Measurements from ENCODE around the gene ZNF423. TPM values are rescaled to one million over a fixed set of nuclear protein-coding genes. Genes with fewer than 3 reads are reported as not detected.

Gene ZNF423
- total RNA-seq, 2 experiments from 2014 or later: not detected

- H3K36me3 Mint-ChIP-seq (ENCODE audit: low read depth): no peaks in the 10 kb centered on the region
- no peaks in the 10 kb centered on the region for H3K9me3 Mint-ChIP-seq (ENCODE audit: low read depth)
- intact Hi-C loops (cut with DNase I, micrococcal nuclease): loop anchor here in 1 of 2 experiments (2.0 kb wide), 1 partner anchor 63 kb away; no protein-coding TSS in a partner anchor
- peaks cover 12% of the 10 kb centered on the region for H3K4me1 Mint-ChIP-seq
- peak overlapping the region; percentile 88 for H3K27ac Mint-ChIP-seq
- peak; percentile 66 for DNase-seq
- H3K4me3 Mint-ChIP-seq: peak overlapping the region; percentile 71
- CTCF ChIA-PET: interaction anchor here (0.6 to 0.9 kb wide), 3 partner anchors 9 to 349 kb away, joined by 3 read pairs; no protein-coding TSS in a partner anchor
- ATAC-seq: peak; percentile 85
- no peaks in the 10 kb centered on the region for H3K27me3 Mint-ChIP-seq
- POLR2A ChIA-PET: interaction anchor here (0.6 kb wide), 1 partner anchor 108 kb away, joined by 3 read pairs; no protein-coding TSS in a partner anchor
Measured at GRCh38 chr16:49528060-49528865, 327.6 kb downstream of the ZNF423 start.

- H3K9me3 Mint-ChIP-seq (ENCODE audit: low read depth): no peaks in the 10 kb centered on the region
- ATAC-seq (no peak), DNase-seq (peak; percentile 16)
- peak overlapping the region; percentile 71 for H3K4me3 Mint-ChIP-seq
- H3K36me3 Mint-ChIP-seq (ENCODE audit: low read depth): no peaks in the 10 kb centered on the region
- ChIA-PET CTCF (interaction anchor here (0.7 to 0.9 kb wide), 2 partner anchors 8 to 88 kb away, joined by 3 read pairs; no protein-coding TSS in a partner anchor), POLR2A (interaction anchor here (0.6 kb wide), 1 partner anchor 108 kb away, joined by 3 read pairs; no protein-coding TSS in a partner anchor)
- intact Hi-C loops (cut with DNase I, micrococcal nuclease): loop anchor here in 1 of 2 experiments (2.0 kb wide), 1 partner anchor 63 kb away; no protein-coding TSS in a partner anchor
- H3K4me1 Mint-ChIP-seq: peaks cover 12% of the 10 kb centered on the region
- no peaks in the 10 kb centered on the region for H3K27me3 Mint-ChIP-seq
- peak overlapping the region; percentile 88 for H3K27ac Mint-ChIP-seq
Measured at GRCh38 chr16:49527611-49528010, 328.3 kb downstream of the ZNF423 start.

- Mint-ChIP-seq H3K9me3 (ENCODE audit: low read depth) (no peaks in the 10 kb centered on the region), H3K27me3 (no peaks in the 10 kb centered on the region), H3K4me1 (peaks cover 12% of the 10 kb centered on the region), H3K27ac (no peak overlapping the region), H3K4me3 (no peak overlapping the region), H3K36me3 (ENCODE audit: low read depth) (no peaks in the 10 kb centered on the region)
- ATAC-seq: no peak
- ChIA-PET POLR2A (no interaction called here), CTCF (no interaction called here)
- intact Hi-C loops (cut with DNase I, micrococcal nuclease): no loop called here
- no peak for DNase-seq
Measured at GRCh38 chr16:49526860-49527365, 329.0 kb downstream of the ZNF423 start.

DNA sequence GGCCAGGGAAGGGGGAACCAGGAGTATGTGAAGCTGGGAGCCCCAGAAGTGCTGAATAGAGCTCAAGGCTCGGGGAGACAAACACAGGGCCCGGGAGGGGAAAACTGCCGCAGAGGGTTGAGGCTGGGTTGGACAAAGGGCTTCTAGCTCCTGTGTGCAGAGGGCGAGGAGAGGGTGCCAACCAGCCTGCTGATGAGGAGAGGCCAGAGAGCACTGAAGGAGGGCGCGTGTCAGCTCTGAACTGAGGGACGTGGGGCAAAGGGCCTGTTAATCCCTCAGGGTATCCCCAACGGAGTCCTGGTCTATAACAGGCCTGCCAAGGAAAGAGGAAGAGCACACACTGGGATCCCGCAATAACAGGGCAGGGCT is 331.0 kb downstream of the ZNF423 start:
- H3K4me1 Mint-ChIP-seq: peaks cover 12% of the 10 kb centered on the region
- no peaks in the 10 kb centered on the region for H3K9me3 Mint-ChIP-seq (ENCODE audit: low read depth)
- intact Hi-C loops (cut with DNase I, micrococcal nuclease): no loop called here
- no peak for DNase-seq
- no peak overlapping the region for H3K27ac Mint-ChIP-seq
- no peak overlapping the region for H3K4me3 Mint-ChIP-seq
- CTCF ChIA-PET: no interaction called here
- no peaks in the 10 kb centered on the region for H3K27me3 Mint-ChIP-seq
- ATAC-seq: no peak
- no peaks in the 10 kb centered on the region for H3K36me3 Mint-ChIP-seq (ENCODE audit: low read depth)
- POLR2A ChIA-PET: no interaction called here

- no peak overlapping the region for H3K4me3 Mint-ChIP-seq
- no peaks in the 10 kb centered on the region for H3K9me3 Mint-ChIP-seq (ENCODE audit: low read depth)
- DNase-seq (no peak), ATAC-seq (no peak)
- intact Hi-C loops (cut with DNase I, micrococcal nuclease): no loop called here
- POLR2A ChIA-PET: no interaction called here
- H3K27me3 Mint-ChIP-seq: no peaks in the 10 kb centered on the region
- H3K36me3 Mint-ChIP-seq (ENCODE audit: low read depth): no peaks in the 10 kb centered on the region
- no peak overlapping the region for H3K27ac Mint-ChIP-seq
- H3K4me1 Mint-ChIP-seq: peaks cover 16% of the 10 kb centered on the region
- CTCF ChIA-PET: no interaction called here
Measured at GRCh38 chr16:49524216-49524946, 331.5 kb downstream of the ZNF423 start.

DNA sequence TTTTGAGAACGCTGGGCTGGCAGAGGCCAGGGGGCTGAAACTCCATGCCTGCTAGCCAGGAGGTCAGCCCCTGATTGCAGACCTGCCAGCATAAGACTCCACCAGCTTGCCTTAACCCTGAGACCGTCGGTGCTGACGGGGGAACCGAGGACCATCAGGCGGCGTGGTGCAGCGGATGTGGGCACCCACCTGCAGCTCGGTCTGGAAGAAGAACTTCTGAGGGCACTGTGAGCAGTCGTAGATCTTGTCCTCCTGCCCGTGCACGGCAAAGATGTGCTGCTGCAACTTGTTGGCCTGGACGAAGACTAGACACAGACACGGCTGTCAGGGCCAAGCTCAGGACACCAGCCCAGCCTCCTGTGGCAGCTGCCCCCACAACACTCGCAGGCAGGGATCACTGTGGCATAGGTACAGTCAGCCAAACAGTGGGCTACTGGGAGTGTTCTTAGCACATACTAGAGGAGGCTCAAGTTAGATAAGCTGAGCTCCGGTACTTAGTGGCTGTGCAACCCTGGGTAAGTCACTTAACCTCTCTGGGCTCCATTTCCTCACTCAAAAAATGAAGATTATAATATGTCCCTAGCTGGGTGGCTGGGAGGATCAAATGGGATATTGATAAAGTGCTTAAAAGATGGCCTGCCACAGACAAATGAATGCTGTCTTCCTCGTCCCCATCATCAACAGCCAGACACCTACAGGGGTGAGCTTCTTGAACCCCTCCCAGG is 332.3 kb downstream of the ZNF423 start:
- intact Hi-C loops (cut with DNase I, micrococcal nuclease): no loop called here

GRCh38 chr16:49521734-49522325 is 334.1 kb downstream of the ZNF423 start:
- no peak for ATAC-seq
- intact Hi-C loops (cut with DNase I, micrococcal nuclease): no loop called here
- no peaks in the 10 kb centered on the region for H3K27me3 Mint-ChIP-seq
- H3K27ac Mint-ChIP-seq: no peak overlapping the region
- ChIA-PET CTCF (interaction anchor here (0.8 to 1.5 kb wide), 3 partner anchors 20 to 71 kb away, joined by 3 to 4 read pairs (median 4); no protein-coding TSS in a partner anchor), POLR2A (no interaction called here)
- no peaks in the 10 kb centered on the region for H3K9me3 Mint-ChIP-seq (ENCODE audit: low read depth)
- H3K36me3 Mint-ChIP-seq (ENCODE audit: low read depth): no peaks in the 10 kb centered on the region
- no peak overlapping the region for H3K4me3 Mint-ChIP-seq
- no peak for DNase-seq
- peaks cover 12% of the 10 kb centered on the region for H3K4me1 Mint-ChIP-seq

More for the DNA sequence above, 332.3 kb downstream of the ZNF423 start:
- Mint-ChIP-seq H3K4me1 (peaks cover 18% of the 10 kb centered on the region), H3K9me3 (ENCODE audit: low read depth) (no peaks in the 10 kb centered on the region), H3K27me3 (no peaks in the 10 kb centered on the region), H3K4me3 (no peak overlapping the region), H3K27ac (no peak overlapping the region), H3K36me3 (ENCODE audit: low read depth) (no peaks in the 10 kb centered on the region)
- DNase-seq (no peak), ATAC-seq (no peak)
- ChIA-PET CTCF (no interaction called here), POLR2A (no interaction called here)

DNA sequence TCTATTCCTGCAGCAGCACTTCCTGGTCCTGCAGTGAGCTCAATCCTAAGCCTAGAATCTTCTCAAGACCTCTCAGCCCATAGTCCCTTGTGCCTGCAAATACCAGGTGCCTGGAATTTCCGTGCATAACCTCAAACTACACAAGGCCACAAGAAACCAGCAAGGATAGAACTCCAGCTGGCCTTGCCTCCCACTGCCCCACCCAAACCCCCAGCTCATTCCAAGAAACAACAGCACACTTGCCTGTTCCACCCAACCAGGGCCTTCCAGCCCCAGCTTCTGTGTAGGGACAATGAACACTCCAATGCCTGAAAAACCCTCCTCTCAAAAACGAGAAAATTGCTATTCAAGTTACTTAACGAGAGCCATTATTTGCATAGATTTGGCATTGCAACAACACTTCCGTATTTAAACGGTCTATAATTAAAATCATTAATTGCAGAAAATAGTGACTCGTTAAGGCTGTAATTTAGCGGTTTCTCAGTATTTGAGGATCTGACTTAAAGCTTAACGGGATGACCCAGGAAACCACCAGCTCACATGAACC is 335.3 kb downstream of the ZNF423 start:
- H3K9me3 Mint-ChIP-seq (ENCODE audit: low read depth): no peaks in the 10 kb centered on the region
- POLR2A ChIA-PET: no interaction called here
- no peak overlapping the region for H3K27ac Mint-ChIP-seq
- H3K36me3 Mint-ChIP-seq (ENCODE audit: low read depth): no peaks in the 10 kb centered on the region
- no peak for DNase-seq
- H3K4me1 Mint-ChIP-seq: peaks cover 12% of the 10 kb centered on the region
- CTCF ChIA-PET: interaction anchor here (0.6 to 1.0 kb wide), 2 partner anchors 72 to 370 kb away, joined by 3 to 4 read pairs; no protein-coding TSS in a partner anchor
- no peak for ATAC-seq
- H3K4me3 Mint-ChIP-seq: no peak overlapping the region
- H3K27me3 Mint-ChIP-seq: no peaks in the 10 kb centered on the region
- intact Hi-C loops (cut with DNase I, micrococcal nuclease): no loop called here

DNA sequence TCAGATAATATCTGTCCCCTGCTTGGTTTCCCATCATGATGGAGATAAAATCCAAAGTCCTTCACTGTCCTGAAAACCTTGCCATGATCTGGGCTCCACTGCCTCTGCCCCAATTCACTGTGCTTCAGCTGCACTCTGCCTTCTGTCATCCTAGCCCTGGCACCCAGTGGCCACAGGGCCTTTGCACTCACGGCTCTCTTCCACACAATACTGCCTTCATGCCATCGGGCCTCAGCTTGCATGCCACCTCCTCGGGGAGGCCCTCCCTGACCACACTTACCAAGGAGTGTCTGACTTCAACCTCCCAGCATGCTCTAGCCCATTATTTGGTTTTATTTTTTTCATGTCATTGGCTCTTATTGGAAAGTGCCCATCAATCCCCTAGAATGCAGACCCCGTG is 336.2 kb downstream of the ZNF423 start:
- H3K36me3 Mint-ChIP-seq (ENCODE audit: low read depth): no peaks in the 10 kb centered on the region
- no peaks in the 10 kb centered on the region for H3K27me3 Mint-ChIP-seq
- H3K4me1 Mint-ChIP-seq: peaks cover 12% of the 10 kb centered on the region
- ATAC-seq (no peak), DNase-seq (no peak)
- no peak overlapping the region for H3K27ac Mint-ChIP-seq
- ChIA-PET CTCF (interaction anchor here (1.2 kb wide), 1 partner anchor 8 kb away, joined by 3 read pairs; no protein-coding TSS in a partner anchor), POLR2A (no interaction called here)
- no peak overlapping the region for H3K4me3 Mint-ChIP-seq
- H3K9me3 Mint-ChIP-seq (ENCODE audit: low read depth): no peaks in the 10 kb centered on the region
- intact Hi-C loops (cut with DNase I, micrococcal nuclease): no loop called here

DNA sequence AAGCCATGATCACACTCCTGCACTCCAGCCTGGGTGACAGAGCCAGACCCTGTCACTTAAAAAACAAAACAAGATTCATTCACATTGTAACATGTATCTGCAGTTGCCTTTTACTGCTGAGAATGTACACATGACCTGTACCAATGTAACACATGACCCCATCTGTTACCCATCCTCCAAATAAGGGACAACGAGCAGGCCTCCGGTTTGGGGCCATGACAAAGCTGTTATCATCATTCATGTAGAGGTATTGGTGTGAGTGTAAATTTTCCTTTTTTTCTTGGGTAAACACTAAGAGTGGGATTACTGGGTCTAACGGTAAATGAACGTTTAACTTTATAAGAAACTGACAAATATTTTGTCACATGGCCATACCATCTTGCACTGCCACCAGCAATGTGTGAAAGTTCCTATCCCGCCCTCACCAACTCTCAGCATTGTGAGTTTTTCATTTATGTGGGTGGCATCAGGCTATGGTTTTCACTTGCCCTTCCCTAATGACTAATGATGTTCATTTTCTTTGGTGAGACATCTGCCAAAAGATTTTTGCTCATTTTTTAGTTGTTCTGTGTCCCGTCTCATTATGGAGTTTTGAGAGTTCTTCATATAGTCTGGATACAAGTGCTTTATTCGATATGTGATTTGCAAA is 336.8 kb downstream of the ZNF423 start:
- no peaks in the 10 kb centered on the region for H3K27me3 Mint-ChIP-seq
- H3K9me3 Mint-ChIP-seq (ENCODE audit: low read depth): no peaks in the 10 kb centered on the region
- ChIA-PET POLR2A (no interaction called here), CTCF (interaction anchor here (1.2 kb wide), 1 partner anchor 9 kb away, joined by 3 read pairs; no protein-coding TSS in a partner anchor)
- peaks cover 12% of the 10 kb centered on the region for H3K4me1 Mint-ChIP-seq
- DNase-seq: peak; percentile 18
- ATAC-seq: peak; percentile 70
- no peak overlapping the region for H3K4me3 Mint-ChIP-seq
- no peaks in the 10 kb centered on the region for H3K36me3 Mint-ChIP-seq (ENCODE audit: low read depth)
- H3K27ac Mint-ChIP-seq: no peak overlapping the region
- intact Hi-C loops (cut with DNase I, micrococcal nuclease): no loop called here

Data from activated CD4-positive, alpha-beta T cell treated with anti-CD3 and anti-CD28 coated beads for 36 hours (primary cell).